ENCODE measurements around the gene OVOL3.

- TF ChIP-seq CTCF (conservative IDR thresholded peaks at IDR 0.05; ENCODE audit: low read depth, low read length) (no peak), EZH2 (IDR thresholded peaks at IDR 0.05; ENCODE audit: borderline replicate concordance, low read depth, low read length, poor library complexity, severe bottlenecking) (no peak)
Measured at GRCh38 chr19:36093146-36093662, 17.7 kb upstream of the OVOL3 start.

Measured in A673 (cell line).